SJCRH30 (cell line): ENCODE measurements around the gene NAPB. TPM values are rescaled to one million over a fixed set of nuclear protein-coding genes. Genes with fewer than 3 reads are reported as not detected.

ENCODE experiments used
- DNase-seq, 2 experiments: peaks; one replicate each; pipeline ENCODE4 v3.0.0-alpha.2; 2015 to 2020
- H3K27ac ChIP-seq: fragments of 250-450 bp; sonication (Bioruptor Pico); 2 replicates; pipeline ENCODE4 v1.5.1; 2020; ENCODE audit warnings: mild to moderate bottlenecking, moderate library complexity
- H3K27me3 ChIP-seq: fragments of 250-450 bp; sonication (Bioruptor Pico); 2 replicates; pipeline ENCODE4 v1.5.1; 2020; ENCODE audit warnings: mild to moderate bottlenecking, moderate library complexity
- H3K36me3 ChIP-seq: fragments of 250-450 bp; sonication (Bioruptor Pico); 2 replicates; pipeline ENCODE4 v1.5.1; 2020; ENCODE audit warnings: mild to moderate bottlenecking, moderate library complexity
- H3K4me1 ChIP-seq: fragments of 250-450 bp; sonication (Bioruptor Pico); 2 replicates; pipeline ENCODE4 v1.5.1; 2020; ENCODE audit warnings: mild to moderate bottlenecking, moderate library complexity
- H3K4me3 ChIP-seq: fragments of 250-450 bp; sonication (Bioruptor Pico); 2 replicates; pipeline ENCODE4 v1.5.1; 2020; ENCODE audit warnings: mild to moderate bottlenecking, moderate library complexity
- H3K9me3 ChIP-seq: fragments of 250-450 bp; sonication (Bioruptor Pico); replicated peaks from 2 replicates; pipeline ENCODE4 v1.5.1; 2020; ENCODE audit warnings: mild to moderate bottlenecking, moderate library complexity
- total RNA-seq: library from RNA; depleted of rRNA; stranded (reverse); fragments of >200 nt; shearing (Covaris generic); gene quantifications from 2 replicates; pipeline ENCODE4 v1.2.3, GENCODE V29; 2014

Gene NAPB
- total RNA-seq, 1 experiment from 2014 or later, result 11.3 TPM

DNA sequence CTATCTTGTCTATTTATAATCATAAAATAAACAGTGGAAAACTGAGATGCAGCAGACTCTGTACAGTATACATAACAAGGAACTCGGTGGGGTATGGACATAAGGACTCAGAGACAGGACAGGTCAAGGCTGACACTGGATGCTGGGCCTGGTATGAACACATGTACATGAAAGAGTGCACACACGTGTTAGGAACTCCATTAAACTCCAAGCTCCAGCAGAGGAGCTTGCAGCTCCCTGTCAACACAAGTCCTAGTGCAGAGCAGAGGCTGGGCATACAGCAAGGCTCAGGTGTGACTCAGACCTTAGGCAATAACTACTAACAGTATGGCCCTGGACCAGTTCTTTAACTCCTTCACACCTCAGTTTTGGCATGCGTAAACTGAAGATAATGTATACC lies 17.1 kb downstream of the NAPB start:
- DNase-seq, result no peak
- Histone ChIP-seq H3K9me3 (no peaks in the 10 kb centered on the region), H3K4me1 (no peaks in the 10 kb centered on the region), H3K27ac (no peak overlapping the region), H3K4me3 (no peak overlapping the region), H3K27me3 (no peaks in the 10 kb centered on the region), H3K36me3 (peaks cover 9% of the 10 kb centered on the region)

- Histone ChIP-seq H3K36me3 (peaks cover 9% of the 10 kb centered on the region), H3K9me3 (no peaks in the 10 kb centered on the region)
- no peak for DNase-seq
These were observed 17.5 kb downstream of the NAPB start for GRCh38 chr20:23403751-23404150.

GRCh38 chr20:23401051-23401450 lies 20.2 kb downstream of the NAPB start:
- DNase-seq, result no peak
- Histone ChIP-seq H3K36me3 (peaks cover 17% of the 10 kb centered on the region), H3K27me3 (no peaks in the 10 kb centered on the region), H3K9me3 (no peaks in the 10 kb centered on the region), H3K27ac (no peak overlapping the region), H3K4me3 (no peak overlapping the region), H3K4me1 (no peaks in the 10 kb centered on the region)

More at GRCh38 chr20:23403751-23404150, 17.5 kb downstream of the NAPB start:
- no peaks in the 10 kb centered on the region for H3K4me1 ChIP-seq
- no peak overlapping the region for H3K27ac ChIP-seq
- no peak overlapping the region for H3K4me3 ChIP-seq
- no peaks in the 10 kb centered on the region for H3K27me3 ChIP-seq

DNA sequence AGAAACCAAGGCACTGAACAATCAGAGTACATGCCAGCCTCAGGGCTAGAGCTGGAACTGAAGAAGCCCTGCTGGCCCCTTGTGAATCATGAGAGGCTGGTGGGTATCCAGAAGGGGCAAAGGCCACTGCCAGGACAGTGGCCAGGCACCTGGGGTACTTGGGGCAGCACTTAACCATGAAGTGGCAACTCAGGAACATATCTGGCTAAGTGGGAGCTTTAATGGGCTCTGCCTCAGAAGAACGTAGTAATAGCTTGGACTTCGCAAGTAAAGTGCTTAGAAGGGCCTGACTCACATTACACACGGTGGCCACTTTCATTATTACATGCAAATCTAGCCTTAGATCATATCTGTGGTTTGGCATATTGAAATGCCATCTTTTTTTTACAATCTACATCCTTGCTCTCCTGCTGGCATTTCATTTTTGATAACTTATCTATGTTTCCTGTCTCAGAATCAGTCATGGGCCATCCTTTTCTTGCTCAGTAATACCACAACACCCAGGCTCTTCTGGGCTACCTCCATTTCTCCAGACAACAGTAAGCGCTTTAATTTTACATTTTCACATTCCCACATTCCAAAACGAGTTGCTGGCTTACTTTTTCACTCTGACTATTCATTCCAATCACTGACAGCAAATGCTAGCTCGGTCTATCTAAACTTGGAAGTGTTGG lies 21.6 kb downstream of the NAPB start:
- Histone ChIP-seq H3K27ac (no peak overlapping the region), H3K27me3 (no peaks in the 10 kb centered on the region), H3K9me3 (no peaks in the 10 kb centered on the region)

GRCh38 chr20:23397961-23398360 lies 23.3 kb downstream of the NAPB start:
- Histone ChIP-seq H3K36me3 (peaks cover 39% of the 10 kb centered on the region), H3K4me3 (no peak overlapping the region), H3K4me1 (no peaks in the 10 kb centered on the region), H3K9me3 (no peaks in the 10 kb centered on the region), H3K27ac (no peak overlapping the region), H3K27me3 (no peaks in the 10 kb centered on the region)
- no peak for DNase-seq

More for the DNA sequence above, 21.6 kb downstream of the NAPB start:
- DNase-seq, result no peak
- H3K4me1 ChIP-seq, result no peaks in the 10 kb centered on the region
- H3K36me3 ChIP-seq, result peaks cover 25% of the 10 kb centered on the region
- H3K4me3 ChIP-seq, result no peak overlapping the region

DNA sequence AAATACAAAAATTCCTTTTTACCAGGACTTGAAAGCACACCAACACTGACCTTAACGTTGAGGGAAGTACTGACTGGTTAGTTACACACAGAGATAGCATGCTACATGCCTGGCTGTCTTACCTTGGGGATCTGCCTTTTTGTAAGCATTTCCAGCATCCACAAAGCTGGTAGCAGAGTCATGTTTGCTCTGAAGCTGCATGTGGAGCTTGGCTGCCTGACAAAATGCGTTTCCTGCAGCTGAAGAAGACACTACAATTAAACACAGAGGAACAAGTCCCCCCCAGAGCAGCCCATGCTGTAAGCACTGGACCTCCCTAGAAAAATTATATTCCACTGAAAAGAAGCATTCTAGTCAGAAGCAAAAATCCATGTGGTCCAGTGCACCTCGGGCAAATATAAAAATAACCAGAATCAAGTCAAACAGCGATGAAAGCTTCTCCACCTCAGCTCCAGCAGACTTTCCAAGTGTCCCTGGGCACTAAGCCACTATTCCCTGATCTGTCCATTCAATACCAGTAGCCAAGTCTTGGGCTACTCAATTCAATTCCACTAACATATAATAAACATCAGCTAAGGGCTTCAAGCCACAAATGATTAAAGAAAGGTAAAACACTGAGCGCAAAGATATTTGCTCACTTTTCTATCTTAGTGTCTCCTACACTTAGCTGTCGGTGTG lies 24.2 kb downstream of the NAPB start:
- no peak overlapping the region for H3K4me3 ChIP-seq
- H3K4me1 ChIP-seq, result no peaks in the 10 kb centered on the region
- H3K9me3 ChIP-seq, result no peaks in the 10 kb centered on the region
- H3K36me3 ChIP-seq, result peaks cover 41% of the 10 kb centered on the region
- no peaks in the 10 kb centered on the region for H3K27me3 ChIP-seq
- H3K27ac ChIP-seq, result no peak overlapping the region
- no peak for DNase-seq

- H3K9me3 ChIP-seq, result no peaks in the 10 kb centered on the region
- H3K4me1 ChIP-seq, result no peaks in the 10 kb centered on the region
- peaks cover 52% of the 10 kb centered on the region for H3K36me3 ChIP-seq
- H3K27ac ChIP-seq, result no peak overlapping the region
- no peak overlapping the region for H3K4me3 ChIP-seq
- no peak for DNase-seq
- H3K27me3 ChIP-seq, result no peaks in the 10 kb centered on the region
These were observed 27.1 kb downstream of the NAPB start for GRCh38 chr20:23393996-23394775.

GRCh38 chr20:23391707-23392310 lies 29.5 kb downstream of the NAPB start:
- H3K27ac ChIP-seq, result no peak overlapping the region
- no peaks in the 10 kb centered on the region for H3K9me3 ChIP-seq
- no peak for DNase-seq
- H3K27me3 ChIP-seq, result no peaks in the 10 kb centered on the region
- no peak overlapping the region for H3K4me3 ChIP-seq
- peaks cover 56% of the 10 kb centered on the region for H3K36me3 ChIP-seq
- no peaks in the 10 kb centered on the region for H3K4me1 ChIP-seq

DNA sequence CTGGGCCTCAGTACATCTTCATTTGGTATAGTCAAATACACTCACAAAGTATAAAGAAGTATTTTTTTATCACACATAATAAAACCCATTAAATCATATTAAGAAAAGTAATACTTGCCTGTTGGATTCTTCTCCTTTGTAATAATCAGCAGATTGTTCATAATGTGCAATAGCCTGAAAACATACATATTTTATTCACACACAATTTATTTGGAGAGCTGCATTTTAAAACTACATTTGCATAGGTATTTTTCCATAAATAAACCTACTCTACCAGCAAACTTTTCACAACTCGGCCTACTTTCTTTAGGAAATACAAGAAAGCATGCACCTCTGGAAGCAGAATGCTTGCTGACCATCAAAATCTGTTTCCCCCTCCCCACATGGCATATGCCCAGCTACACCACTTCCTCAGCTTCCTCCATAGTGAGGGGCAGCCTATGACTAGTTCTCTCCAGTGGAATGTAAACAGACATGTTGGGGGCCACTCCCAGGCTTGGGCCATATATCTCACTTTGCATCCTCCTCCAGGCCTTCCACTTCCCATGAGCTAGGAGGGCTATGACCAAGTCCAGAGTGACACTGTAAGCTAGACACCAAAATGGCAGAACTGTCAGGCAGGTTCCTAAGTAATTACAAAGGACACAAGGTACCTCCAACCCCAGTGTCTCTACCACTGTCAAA lies 31.1 kb downstream of the NAPB start:
- Histone ChIP-seq H3K27ac (no peak overlapping the region), H3K4me1 (no peaks in the 10 kb centered on the region), H3K9me3 (no peaks in the 10 kb centered on the region), H3K4me3 (no peak overlapping the region), H3K27me3 (no peaks in the 10 kb centered on the region), H3K36me3 (peaks cover 63% of the 10 kb centered on the region)
- no peak for DNase-seq

- no peak overlapping the region for H3K4me3 ChIP-seq
- H3K27ac ChIP-seq, result no peak overlapping the region
- no peaks in the 10 kb centered on the region for H3K27me3 ChIP-seq
- no peaks in the 10 kb centered on the region for H3K9me3 ChIP-seq
- H3K36me3 ChIP-seq, result peaks cover 59% of the 10 kb centered on the region
- DNase-seq, result no peak
- H3K4me1 ChIP-seq, result no peaks in the 10 kb centered on the region
These were observed 34.2 kb downstream of the NAPB start for GRCh38 chr20:23387118-23387443.

GRCh38 chr20:23386304-23387117 lies 34.8 kb downstream of the NAPB start:
- Histone ChIP-seq H3K9me3 (no peaks in the 10 kb centered on the region), H3K4me1 (no peaks in the 10 kb centered on the region), H3K27ac (no peak overlapping the region), H3K4me3 (no peak overlapping the region), H3K36me3 (peaks cover 56% of the 10 kb centered on the region), H3K27me3 (no peaks in the 10 kb centered on the region)
- no peak for DNase-seq

DNA sequence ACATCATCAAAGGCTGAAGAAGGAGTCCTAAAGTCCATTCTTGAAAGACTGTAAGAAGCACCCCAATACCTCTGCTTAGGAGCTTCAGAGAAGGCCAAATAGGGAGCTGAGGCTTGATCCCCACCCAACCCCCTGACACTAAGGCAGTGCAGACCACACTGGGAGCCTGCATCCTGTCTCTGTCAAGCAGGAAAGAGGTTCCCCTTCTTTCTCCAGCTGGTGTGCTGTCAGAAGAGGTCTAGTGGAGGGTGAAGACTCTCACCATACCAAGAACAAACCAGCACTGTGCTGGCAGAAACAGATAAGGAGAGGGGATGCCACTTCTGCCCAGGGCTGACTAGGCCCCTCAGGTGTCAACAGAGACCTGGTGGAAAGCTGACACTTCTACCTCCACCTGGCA lies 39.4 kb downstream of the NAPB start:
- Histone ChIP-seq H3K9me3 (no peaks in the 10 kb centered on the region), H3K27me3 (no peaks in the 10 kb centered on the region), H3K27ac (no peak overlapping the region), H3K36me3 (peaks cover 53% of the 10 kb centered on the region), H3K4me3 (no peak overlapping the region), H3K4me1 (no peaks in the 10 kb centered on the region)
- no peak for DNase-seq

DNA sequence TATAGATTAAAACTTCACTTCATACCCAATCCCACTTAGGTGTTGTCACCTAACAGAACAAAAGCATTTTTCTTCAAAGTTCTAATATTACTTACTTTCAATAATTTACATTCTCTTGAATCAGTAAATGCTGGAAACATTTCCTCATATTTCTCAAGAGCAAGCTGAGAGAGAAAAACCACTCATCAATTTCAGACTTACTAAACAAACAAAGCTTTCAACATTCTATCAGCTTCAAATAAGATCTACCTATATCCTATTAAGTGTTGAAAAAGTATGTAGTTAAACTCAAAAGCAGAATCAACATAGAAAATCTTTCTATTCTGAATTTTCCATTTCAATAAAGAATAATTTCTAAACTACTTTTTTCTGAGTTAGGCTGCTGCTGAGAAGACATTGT lies 41.5 kb downstream of the NAPB start:
- Histone ChIP-seq H3K36me3 (peaks cover 56% of the 10 kb centered on the region), H3K9me3 (peaks cover 6% of the 10 kb centered on the region; the same call in 1 of the 2 replicates), H3K27ac (no peak overlapping the region), H3K4me3 (no peak overlapping the region), H3K27me3 (no peaks in the 10 kb centered on the region), H3K4me1 (no peaks in the 10 kb centered on the region)
- no peak for DNase-seq

- DNase-seq, result no peak
- peaks cover 80% of the 10 kb centered on the region for H3K36me3 ChIP-seq
- no peaks in the 10 kb centered on the region for H3K4me1 ChIP-seq
- H3K4me3 ChIP-seq, result no peak overlapping the region
- no peak overlapping the region for H3K27ac ChIP-seq
- H3K27me3 ChIP-seq, result no peaks in the 10 kb centered on the region
- H3K9me3 ChIP-seq, result peaks cover 6% of the 10 kb centered on the region; the same call in 1 of the 2 replicates
These were observed 45.5 kb downstream of the NAPB start for GRCh38 chr20:23375827-23376226.
